Keratinocyte (primary cell): ENCODE results near the gene CCNY. TPM values are rescaled to one million over a fixed set of nuclear protein-coding genes. Genes with fewer than 3 reads are reported as not detected.

ENCODE experiments used
- DNase-seq: peaks from one replicate; pipeline ENCODE4 v3.0.0-alpha.2; 2011; ENCODE audit warnings: low read depth, missing footprints, low spot score
- FAIRE-seq: peaks from 2 replicates; lab custom pipeline; 2011; peaks lifted over from hg19 to GRCh38; lab: Jason Lieb, UNC
- H2AFZ ChIP-seq: 2 replicates; pipeline ENCODE4 v1.6.0; 2012; ENCODE audit warnings: low read length, control low read depth, inconsistent platforms; ENCODE audit not compliant: control insufficient read depth
- H3K27ac ChIP-seq: 2 replicates; pipeline ENCODE4 v1.5.1; 2011; ENCODE audit warnings: low read length; ENCODE audit not compliant: control insufficient read depth, insufficient read depth
- H3K27me3 ChIP-seq: 3 replicates; pipeline ENCODE4 v1.6.0; 2011; ENCODE audit warnings: low read length; ENCODE audit not compliant: control insufficient read depth, insufficient read depth; ENCODE audit errors: extremely low read depth
- H3K36me3 ChIP-seq, 2 experiments: 2 replicates in 1 of 2; 3 replicates in 1 of 2; pipeline ENCODE4 v1.5.1; 2011; ENCODE audit warnings: low read length in 2 of 2, mild to moderate bottlenecking in 1 of 2; ENCODE audit not compliant: control insufficient read depth in 2 of 2, insufficient read depth in 2 of 2; ENCODE audit errors: extremely low read depth in 1 of 2
- H3K4me1 ChIP-seq: 3 replicates; pipeline ENCODE4 v1.5.1; 2011; ENCODE audit warnings: low read length; ENCODE audit not compliant: control insufficient read depth, insufficient read depth; ENCODE audit errors: extremely low read depth
- H3K4me2 ChIP-seq: 3 replicates; pipeline ENCODE4 v1.6.0; 2011; ENCODE audit warnings: low read depth, low read length; ENCODE audit not compliant: control insufficient read depth, insufficient read depth; ENCODE audit errors: extremely low read depth
- H3K4me3 ChIP-seq, 3 experiments: fragments of 200-600 bp in 1 of 3; sonication (generic) in 1 of 3; 2 replicates in 2 of 3; 3 replicates in 1 of 3; pipeline ENCODE4 v1.5.1; 2011 to 2016; ENCODE audit warnings: low read length in 3 of 3, mild to moderate bottlenecking in 3 of 3, control low read depth in 2 of 3, inconsistent platforms in 1 of 3, low read depth in 1 of 3, mixed read lengths in 1 of 3, mixed run types in 1 of 3, moderate library complexity in 1 of 3; ENCODE audit not compliant: control insufficient read depth in 2 of 3, insufficient read depth in 2 of 3; ENCODE audit errors: extremely low read depth in 1 of 3
- H3K79me2 ChIP-seq: 2 replicates; pipeline ENCODE4 v1.6.0; 2012; ENCODE audit warnings: low read length; ENCODE audit not compliant: control insufficient read depth, insufficient read depth
- H3K9ac ChIP-seq: 3 replicates; pipeline ENCODE4 v1.6.0; 2011; ENCODE audit warnings: low read length; ENCODE audit not compliant: control insufficient read depth, insufficient read depth; ENCODE audit errors: extremely low read depth
- H3K9me1 ChIP-seq: 3 replicates; pipeline ENCODE4 v1.6.0; 2011; ENCODE audit warnings: low read length; ENCODE audit not compliant: control insufficient read depth, insufficient read depth; ENCODE audit errors: extremely low read depth
- H3K9me3 ChIP-seq: 2 replicates; pipeline ENCODE4 v1.5.1; 2012; ENCODE audit warnings: low read depth, low read length; ENCODE audit not compliant: control insufficient read depth
- H4K20me1 ChIP-seq: 3 replicates; pipeline ENCODE4 v1.6.0; 2011; ENCODE audit warnings: low read length; ENCODE audit not compliant: control insufficient read depth, insufficient read depth; ENCODE audit errors: extremely low read depth
- EZH2 ChIP-seq: IDR thresholded peaks from one replicate; pipeline ENCODE4 v1.6.1; 2012; ENCODE audit warnings: inconsistent platforms, mild to moderate bottlenecking, low read length, moderate library complexity
- dilution Hi-C: fragments of 300-500 bp; cut with MboI; formaldehyde crosslinking; loops from one replicate; pipeline ENCODE4 v1.7.0; 2020; ENCODE audit warnings: low sequenced_read_pairs; ENCODE audit not compliant: extremely low pct_ligation_motif_present
- polyA plus RNA-seq, 5 experiments: library from polyadenylated mRNA; depleted of rRNA in 3 of 5; stranded (reverse) in 3 of 5; stranded (forward) in 1 of 5; unstranded in 1 of 5; fragments of >200 nt; gene quantifications; 1 replicate in 1 of 5; 2 replicates in 3 of 5; 3 replicates in 1 of 5; pipeline versions ENCODE4 v1.2.1 to v1.2.3, GENCODE V29; 2011 to 2012; ENCODE audit warnings: missing spikeins in 2 of 5, low read depth in 1 of 5, low replicate concordance in 1 of 5
- TF ChIP-seq, protein P1 (sequence below), 3 experiments: IDR thresholded peaks in 1 of 3; conservative IDR thresholded peaks in 1 of 3; optimal IDR thresholded peaks in 1 of 3; 2 replicates in 2 of 3; 3 replicates in 1 of 3; pipeline versions ENCODE3 to v1.5.1; 2011; ENCODE audit warnings: low read length in 3 of 3, mild to moderate bottlenecking in 3 of 3, moderate library complexity in 2 of 3, control low read depth in 1 of 3, inconsistent platforms in 1 of 3; ENCODE audit not compliant: insufficient read depth in 2 of 3; ENCODE audit errors: extremely low read depth in 1 of 3

Gene CCNY
- polyA plus RNA-seq, 1 donor (not counting 4 experiments of a cell fraction or from before 2014, with no cell fraction given): 58.9 TPM

DNA sequence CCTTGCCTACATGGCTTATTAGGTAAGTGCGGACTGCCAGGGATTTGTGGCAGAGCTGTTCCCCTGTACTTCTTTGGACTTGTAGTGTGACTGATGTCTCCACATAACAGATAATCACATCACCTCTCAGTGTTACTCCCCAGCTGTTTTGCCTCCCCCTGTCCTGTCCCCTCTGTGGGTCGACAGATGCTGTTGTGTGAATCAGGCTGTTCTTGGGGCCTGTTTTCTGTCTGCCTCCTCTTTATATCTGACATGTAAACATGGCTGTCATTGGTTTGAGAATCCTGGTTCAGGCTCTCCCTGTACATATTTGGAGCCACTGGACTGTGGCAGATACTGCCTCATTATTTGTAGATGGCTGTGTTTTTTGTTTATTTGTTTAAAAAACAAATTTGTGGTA, 22.7 kb downstream of the CCNY start:
- TF ChIP-seq, protein P1, sequence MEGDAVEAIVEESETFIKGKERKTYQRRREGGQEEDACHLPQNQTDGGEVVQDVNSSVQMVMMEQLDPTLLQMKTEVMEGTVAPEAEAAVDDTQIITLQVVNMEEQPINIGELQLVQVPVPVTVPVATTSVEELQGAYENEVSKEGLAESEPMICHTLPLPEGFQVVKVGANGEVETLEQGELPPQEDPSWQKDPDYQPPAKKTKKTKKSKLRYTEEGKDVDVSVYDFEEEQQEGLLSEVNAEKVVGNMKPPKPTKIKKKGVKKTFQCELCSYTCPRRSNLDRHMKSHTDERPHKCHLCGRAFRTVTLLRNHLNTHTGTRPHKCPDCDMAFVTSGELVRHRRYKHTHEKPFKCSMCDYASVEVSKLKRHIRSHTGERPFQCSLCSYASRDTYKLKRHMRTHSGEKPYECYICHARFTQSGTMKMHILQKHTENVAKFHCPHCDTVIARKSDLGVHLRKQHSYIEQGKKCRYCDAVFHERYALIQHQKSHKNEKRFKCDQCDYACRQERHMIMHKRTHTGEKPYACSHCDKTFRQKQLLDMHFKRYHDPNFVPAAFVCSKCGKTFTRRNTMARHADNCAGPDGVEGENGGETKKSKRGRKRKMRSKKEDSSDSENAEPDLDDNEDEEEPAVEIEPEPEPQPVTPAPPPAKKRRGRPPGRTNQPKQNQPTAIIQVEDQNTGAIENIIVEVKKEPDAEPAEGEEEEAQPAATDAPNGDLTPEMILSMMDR (optimal IDR thresholded peaks at IDR 0.05 in 1 of 3, IDR thresholded peaks at IDR 0.05 in 1 of 3, conservative IDR thresholded peaks at IDR 0.05 in 1 of 3; ENCODE audit: extremely low read depth in 1 of 3, insufficient read depth in 2 of 3, low read length in 3 of 3): no peak
- no peak for TF ChIP-seq EZH2
- Histone ChIP-seq H3K27ac (no peak overlapping the region), H3K9ac (no peak overlapping the region), H4K20me1 (peaks cover 13% of the 10 kb centered on the region), H3K79me2 (peaks cover 90% of the 10 kb centered on the region), H3K4me3 (no peak overlapping the region), H3K9me3 (no peaks in the 10 kb centered on the region), H3K27me3 (no peaks in the 10 kb centered on the region), H3K4me1 (no peaks in the 10 kb centered on the region), H2AFZ (no peak overlapping the region), H3K9me1 (peaks cover 2% of the 10 kb centered on the region), H3K4me2 (no peak overlapping the region), H3K36me3 (no peaks in the 10 kb centered on the region)
- dilution Hi-C loops: no loop called here
- FAIRE-seq (no peak), DNase-seq (no peak)

DNA sequence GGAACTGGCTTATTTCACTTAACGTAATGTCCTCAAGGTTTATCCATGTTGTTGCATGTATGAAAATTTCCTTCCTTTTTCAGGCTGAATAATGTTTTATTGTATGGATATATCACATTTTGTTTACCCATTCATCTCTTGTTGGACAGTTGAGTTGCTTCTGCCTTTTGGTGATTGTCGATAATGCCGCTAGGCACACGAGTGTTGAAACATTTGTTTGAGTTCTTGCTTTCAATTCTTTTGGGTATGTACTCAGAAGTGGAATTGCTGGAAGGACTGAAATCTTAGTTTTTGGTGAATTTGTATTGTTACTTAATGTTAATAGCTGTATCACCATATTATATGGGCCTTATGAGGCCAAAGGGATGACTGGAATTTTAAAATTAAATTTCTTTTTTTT, 23.6 kb downstream of the CCNY start:
- Histone ChIP-seq H3K9me3 (no peaks in the 10 kb centered on the region), H3K9ac (no peak overlapping the region), H3K4me1 (no peaks in the 10 kb centered on the region), H3K9me1 (no peaks in the 10 kb centered on the region), H3K27ac (no peak overlapping the region), H3K36me3 (no peaks in the 10 kb centered on the region), H4K20me1 (peaks cover 9% of the 10 kb centered on the region), H3K79me2 (peaks cover 90% of the 10 kb centered on the region), H3K4me3 (no peak overlapping the region), H3K27me3 (no peaks in the 10 kb centered on the region), H3K4me2 (no peak overlapping the region), H2AFZ (no peak overlapping the region)
- TF ChIP-seq, protein P1 (optimal IDR thresholded peaks at IDR 0.05 in 1 of 3, IDR thresholded peaks at IDR 0.05 in 1 of 3, conservative IDR thresholded peaks at IDR 0.05 in 1 of 3; ENCODE audit: extremely low read depth in 1 of 3, insufficient read depth in 2 of 3, low read length in 3 of 3): no peak
- TF ChIP-seq EZH2: no peak
- dilution Hi-C loops: no loop called here
- DNase-seq: no peak
- FAIRE-seq: no peak
